ENCODE data around the gene OFD1. TPM values are rescaled to one million over a fixed set of nuclear protein-coding genes. Genes with fewer than 3 reads are reported as not detected.
A peak's percentile ranks its signal among the peaks of the same experiment; 100 is the strongest.

The OFD1 gene, protein sequence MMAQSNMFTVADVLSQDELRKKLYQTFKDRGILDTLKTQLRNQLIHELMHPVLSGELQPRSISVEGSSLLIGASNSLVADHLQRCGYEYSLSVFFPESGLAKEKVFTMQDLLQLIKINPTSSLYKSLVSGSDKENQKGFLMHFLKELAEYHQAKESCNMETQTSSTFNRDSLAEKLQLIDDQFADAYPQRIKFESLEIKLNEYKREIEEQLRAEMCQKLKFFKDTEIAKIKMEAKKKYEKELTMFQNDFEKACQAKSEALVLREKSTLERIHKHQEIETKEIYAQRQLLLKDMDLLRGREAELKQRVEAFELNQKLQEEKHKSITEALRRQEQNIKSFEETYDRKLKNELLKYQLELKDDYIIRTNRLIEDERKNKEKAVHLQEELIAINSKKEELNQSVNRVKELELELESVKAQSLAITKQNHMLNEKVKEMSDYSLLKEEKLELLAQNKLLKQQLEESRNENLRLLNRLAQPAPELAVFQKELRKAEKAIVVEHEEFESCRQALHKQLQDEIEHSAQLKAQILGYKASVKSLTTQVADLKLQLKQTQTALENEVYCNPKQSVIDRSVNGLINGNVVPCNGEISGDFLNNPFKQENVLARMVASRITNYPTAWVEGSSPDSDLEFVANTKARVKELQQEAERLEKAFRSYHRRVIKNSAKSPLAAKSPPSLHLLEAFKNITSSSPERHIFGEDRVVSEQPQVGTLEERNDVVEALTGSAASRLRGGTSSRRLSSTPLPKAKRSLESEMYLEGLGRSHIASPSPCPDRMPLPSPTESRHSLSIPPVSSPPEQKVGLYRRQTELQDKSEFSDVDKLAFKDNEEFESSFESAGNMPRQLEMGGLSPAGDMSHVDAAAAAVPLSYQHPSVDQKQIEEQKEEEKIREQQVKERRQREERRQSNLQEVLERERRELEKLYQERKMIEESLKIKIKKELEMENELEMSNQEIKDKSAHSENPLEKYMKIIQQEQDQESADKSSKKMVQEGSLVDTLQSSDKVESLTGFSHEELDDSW
- total RNA-seq = 9.4 and 10.2 TPM in 2 replicates

DNA sequence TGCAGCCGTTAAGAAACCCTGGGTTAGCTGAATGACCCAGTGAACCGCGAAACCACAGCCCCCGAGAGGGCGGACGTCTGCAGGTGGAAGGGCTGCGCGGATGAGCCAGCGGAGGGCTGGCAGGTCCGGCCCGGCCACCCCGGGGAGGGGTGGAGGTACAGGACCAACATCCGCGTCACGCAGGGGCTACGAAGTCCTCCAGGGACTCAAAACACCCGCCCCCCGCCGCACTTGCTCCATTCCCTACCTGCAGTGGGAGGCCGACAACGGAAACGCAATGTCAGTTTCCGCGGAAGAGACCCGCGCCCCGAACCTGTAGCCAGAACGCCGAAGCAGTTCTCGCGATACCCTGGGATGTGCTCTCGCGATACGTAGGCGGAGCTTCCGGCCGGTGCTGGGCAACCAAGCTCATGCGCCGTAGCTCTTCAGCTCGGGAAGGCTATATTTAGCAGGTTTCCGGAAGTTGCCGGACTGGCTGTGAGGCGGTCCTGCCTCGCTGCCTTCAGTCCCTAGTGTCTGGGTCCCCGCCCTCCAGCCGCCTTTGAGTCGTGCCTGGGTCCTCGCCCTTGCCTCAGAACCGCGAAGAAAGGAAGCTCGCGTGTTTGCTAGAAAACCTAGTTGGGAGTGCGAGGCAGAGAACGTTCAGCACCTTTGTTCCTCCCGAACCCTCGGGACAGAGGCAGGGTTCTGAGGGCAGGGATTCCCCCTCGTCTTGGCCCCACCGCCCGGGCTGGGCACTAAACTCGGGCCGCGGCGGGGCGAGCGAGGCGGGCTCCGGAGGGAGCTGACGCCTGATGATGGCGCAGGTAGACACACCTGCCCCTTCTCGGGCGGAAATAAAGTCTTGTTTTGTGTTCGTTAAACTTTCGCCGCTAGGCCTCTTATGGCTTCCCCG lies at the start of gene OFD1, which contains the start of gene TRAPPC2:
Gene OFD1 (plus strand): TSS at position 471 of the 895 bp plus-strand sequence. CDS start 324 bp downstream, at position 795.
Gene TRAPPC2 (minus strand): TSS at position 343 of the 895 bp plus-strand sequence. CDS start 14,657 bp downstream, outside the sequence.
- peak; percentile 94 for DNase-seq

- no peak for DNase-seq
Measured at GRCh38 chrX:13685126-13685763, 49.3 kb upstream of the OFD1 start.

DNA sequence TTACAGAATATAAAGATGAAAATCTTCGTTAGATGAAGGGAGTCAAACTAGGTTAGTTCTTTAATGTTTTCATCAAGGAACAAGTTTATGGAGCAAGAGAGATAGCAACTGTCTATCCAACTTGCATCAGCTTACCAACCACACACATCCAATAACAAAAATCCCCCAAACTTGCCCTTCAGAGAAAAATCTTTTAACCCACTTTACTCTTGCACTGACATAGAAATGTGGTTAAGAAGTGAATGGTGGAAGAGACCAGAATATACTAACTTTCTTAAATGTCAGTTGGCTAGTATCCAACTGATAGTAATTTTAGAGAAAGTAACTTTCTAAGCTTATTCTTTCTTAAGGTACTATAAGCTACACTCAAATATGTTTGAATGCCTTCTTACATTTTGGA lies 47.3 kb upstream of the OFD1 start:
- DNase-seq = no peak

DNA sequence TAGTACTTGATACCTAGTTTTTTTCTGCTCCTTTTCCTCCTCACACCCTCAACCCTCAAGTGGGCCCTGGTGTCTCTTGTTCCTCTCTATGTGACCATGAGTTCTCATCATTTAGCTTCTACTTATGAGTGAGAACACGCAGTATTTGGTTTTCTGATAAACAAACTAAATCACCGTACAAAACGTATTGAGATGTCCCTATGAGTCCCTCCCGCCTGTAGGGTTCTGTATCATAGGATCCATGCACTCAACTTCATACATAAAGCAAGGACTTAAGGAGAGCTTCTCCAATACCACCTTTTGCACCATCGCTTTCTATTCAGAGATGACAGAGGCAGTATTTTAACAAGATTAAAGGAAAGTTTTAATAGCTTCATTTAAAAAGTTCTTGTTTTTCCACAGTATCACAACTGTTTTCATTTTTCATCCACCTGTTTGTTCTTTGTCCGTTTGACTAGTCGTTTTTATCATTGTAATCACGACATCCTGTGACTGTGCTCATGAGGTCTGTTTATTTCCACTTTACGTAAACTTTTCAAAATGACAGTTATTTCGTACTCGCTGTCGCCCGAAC lies 46.1 kb upstream of the OFD1 start:
- DNase-seq = peak; percentile 15

- peak; percentile 76 for DNase-seq
Measured at GRCh38 chrX:13688958-13689740, 45.4 kb upstream of the OFD1 start, which contains the start of gene RAB9A. Gene RAB9A, plus strand, starts transcription at chrX:13689128. Its CDS starts 19,619 bp downstream, at chrX:13708747.

- DNase-seq = peak; percentile 27
Measured at GRCh38 chrX:13689741-13690211, 44.8 kb upstream of the OFD1 start.

DNA sequence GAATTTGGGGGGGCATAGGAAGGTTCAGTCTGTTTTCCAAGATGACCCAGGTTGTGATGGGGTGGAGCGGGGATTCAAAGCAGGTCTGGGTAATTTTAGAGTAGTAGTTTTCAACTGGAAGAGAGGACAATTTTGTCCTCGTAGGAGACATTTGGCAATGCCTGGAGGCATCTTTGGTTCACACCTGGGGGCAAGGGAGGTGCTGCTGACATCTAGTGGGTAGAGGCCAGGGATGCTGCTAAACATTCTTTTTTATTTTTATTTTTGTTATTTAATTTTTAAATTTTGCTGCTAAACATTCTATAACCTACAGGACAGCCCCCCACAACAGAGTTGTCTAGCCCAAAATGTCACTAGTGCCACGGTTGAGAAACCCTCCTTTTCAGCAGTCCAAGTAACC lies 43.7 kb upstream of the OFD1 start:
- no peak for DNase-seq

DNA sequence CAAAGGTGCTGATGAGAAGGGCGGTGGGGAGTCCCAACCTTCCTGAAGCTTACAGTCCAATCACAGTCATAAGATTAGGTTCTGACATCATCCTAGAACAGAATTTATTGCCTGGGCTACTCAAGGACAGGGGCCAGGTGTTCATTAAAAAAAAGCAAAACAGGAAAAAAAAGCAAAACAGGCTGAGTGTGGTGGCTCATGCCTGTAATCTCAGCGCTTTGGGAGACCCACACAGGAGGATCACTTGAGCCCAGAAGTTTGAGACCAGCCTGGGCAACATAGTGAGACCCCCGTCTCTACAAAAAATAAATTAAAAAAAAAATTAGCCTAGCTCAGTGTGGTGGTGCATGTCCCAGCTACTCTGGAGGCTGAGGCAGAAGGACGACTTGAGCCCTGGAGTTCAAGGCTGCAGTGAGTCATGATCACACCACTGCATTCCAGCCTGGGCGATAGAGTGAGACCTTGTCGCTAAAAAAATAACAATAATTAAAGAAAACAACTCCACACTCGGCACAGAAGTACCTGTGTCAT lies 42.6 kb upstream of the OFD1 start:
- no peak for DNase-seq

DNA sequence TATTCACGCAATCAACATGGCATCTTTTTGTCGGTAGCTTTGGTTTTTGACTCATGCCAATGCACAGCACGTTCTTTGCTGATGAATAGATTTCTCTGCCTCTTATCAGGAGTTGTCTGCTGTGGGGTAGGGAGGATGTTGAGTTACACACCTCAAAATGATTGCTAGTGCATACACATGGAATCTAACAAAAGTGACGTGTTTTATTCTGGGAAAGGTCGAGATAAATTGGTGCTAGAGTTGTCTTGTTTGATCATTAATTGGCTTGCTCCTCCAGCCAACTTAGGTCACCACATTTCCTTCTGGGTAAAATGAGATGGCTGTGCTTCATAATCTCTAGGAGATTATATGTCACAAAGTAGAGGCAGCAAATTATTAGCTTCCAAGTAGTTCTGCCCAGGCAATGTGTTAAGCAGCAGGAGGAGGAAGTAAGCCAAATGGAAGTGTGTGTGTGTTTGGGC lies 41.7 kb upstream of the OFD1 start:
- DNase-seq = no peak

DNA sequence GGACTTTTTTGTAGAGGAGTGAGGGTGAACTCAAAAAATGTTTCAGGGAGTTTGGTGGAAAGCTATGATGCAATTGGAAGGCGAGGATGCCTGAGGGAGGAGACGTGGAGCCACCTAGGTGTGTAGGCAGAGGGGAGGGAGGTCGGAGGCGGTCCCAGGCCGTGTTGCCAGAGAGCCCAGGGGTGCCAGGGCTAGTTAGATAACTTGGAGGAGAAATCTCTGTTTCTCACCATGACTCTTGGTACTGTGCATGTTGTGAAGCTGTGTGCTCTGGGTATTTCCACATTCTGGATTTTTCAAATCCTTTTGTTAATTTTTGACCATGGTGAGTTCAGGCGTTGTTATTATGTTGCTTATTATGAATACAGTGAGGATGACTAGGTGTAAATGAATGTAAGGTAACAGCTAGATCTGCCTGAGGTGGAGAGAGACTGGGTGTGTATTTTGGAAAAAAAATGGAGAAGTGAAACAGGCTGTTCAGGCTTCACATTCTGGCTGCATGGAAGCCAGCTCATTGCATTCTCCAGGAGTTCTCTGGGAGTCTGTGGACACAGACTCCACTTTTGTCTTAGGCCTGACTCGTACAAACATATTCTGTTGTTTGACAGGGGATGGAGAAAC lies 41.1 kb upstream of the OFD1 start:
- DNase-seq = no peak

DNA sequence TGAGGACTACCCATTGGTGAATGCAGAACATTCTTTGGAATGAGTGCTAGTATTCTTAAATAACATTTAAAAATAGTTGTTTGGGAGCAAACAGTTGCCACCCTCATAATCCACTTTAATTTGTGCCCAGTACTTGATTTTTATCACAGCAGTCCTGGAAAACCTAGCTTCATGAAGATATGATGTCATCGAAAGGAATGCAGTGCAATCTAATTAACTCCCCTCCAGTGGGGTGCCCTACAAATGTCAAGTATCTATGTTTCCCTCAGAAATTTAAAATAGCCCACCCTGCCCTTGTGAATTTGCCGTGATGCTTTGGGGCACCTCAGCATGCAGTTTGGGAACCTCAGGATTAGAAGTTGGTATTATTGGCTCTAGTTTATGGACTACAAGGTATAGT lies 40.2 kb upstream of the OFD1 start:
- DNase-seq = peak; percentile 10

- no peak for DNase-seq
Measured at GRCh38 chrX:13694983-13695382, 39.6 kb upstream of the OFD1 start.

DNA sequence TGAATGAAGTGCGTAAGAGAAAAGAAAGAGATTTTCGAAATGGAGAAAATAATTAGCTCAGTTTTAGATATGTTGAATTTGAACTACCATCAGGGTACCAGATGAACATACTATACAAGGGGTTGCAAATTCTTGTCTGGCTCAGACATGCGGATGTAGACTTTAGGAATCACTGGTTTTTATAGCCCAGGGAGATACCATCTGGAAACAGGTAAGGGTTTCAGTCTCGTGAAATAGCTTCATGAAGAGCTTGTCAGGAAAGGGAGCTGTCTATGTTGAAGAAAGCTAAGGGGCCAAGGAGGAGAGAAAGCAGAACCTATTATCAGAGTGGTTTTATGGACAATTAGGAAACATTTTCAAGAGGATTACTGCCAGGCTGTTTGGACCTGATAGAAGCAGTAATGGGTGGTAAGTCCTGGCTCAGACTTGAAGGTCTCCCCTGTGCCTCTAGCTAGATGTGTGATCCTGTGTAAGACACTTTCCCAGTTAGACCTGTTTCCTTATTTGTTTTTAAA lies 38.9 kb upstream of the OFD1 start:
- no peak for DNase-seq

GRCh38 chrX:13697455-13697854 lies 37.1 kb upstream of the OFD1 start:
- DNase-seq = no peak

- DNase-seq = no peak
Measured at GRCh38 chrX:13697976-13698375, 36.6 kb upstream of the OFD1 start.

DNA sequence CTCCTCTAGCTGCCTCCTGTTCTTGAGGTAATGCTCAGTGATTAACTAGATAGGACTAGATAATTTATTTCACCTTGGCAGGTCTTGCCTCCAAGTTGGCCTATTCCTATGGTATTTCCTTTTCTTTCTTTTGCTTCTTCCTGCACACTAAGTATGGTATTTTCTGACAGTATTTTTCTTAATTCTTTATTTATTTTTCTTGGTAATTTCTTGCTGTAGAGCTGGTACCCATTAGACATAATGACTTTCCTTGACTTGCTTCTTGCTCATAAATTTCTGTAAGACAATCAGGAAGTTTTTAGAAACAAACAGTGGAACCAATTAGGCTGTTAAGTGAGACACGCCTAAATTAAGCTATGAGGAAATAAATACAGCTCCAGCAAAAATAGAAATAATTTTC lies 36.1 kb upstream of the OFD1 start:
- no peak for DNase-seq

GRCh38 chrX:13699183-13699826 lies 35.2 kb upstream of the OFD1 start:
- peak; percentile 39 for DNase-seq

DNA sequence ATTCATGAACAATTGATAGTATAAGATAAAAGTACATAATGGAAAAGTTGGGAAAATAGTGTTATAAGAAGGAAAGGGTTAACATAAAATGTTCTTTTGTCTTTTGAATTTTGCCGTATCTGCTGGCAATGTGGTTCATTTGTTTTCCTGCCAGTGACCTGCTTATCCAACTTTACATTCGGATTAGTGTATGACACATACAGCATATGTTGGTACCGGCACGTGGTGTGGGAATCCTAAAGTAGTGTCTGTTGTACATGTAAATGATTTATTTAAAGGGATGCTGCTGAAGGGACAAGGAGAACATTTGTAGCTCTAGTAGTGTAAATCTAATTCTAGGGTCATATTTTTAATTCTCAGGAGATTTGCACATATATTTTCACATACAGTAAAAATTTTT lies 34.2 kb upstream of the OFD1 start:
- no peak for DNase-seq

All from dermis blood vessel endothelial cell (primary cell).